GM12878 (cell line): ENCODE measurements around the gene ASB6. TPM values are rescaled to one million over a fixed set of nuclear protein-coding genes. Genes with fewer than 3 reads are reported as not detected.

ENCODE experiments used
- ATAC-seq: fragments of 200-7000 bp; cut with Tn5 transposase; 3 replicates; pipeline ENCODE4 v1.9.1; 2020; ENCODE audit warnings: mild to moderate bottlenecking, moderate library complexity
- BruUV-seq: library from RNA; stranded (reverse); fragments of 400-500 nt; replicated peaks from 2 replicates; lab custom pipeline; 2021; lab: Mats Ljungman, UMichigan
- CTCF ChIA-PET: fragments of 300-600 bp; sonication (Branson Sonifier 250); formaldehyde crosslinking; extraction: SDS; loops from one replicate; lab custom pipeline; 2021; ENCODE audit warnings: inconsistent platforms; lab: Yijun Ruan, JAX
- POLR2A ChIA-PET: fragments of 350-600 bp; formaldehyde crosslinking; extraction: SDS; loops from one replicate; lab custom pipeline; 2021; ENCODE audit warnings: inconsistent platforms; lab: Charles Lee
- RAD21 ChIA-PET: fragments of 300-600 bp; sonication (Branson Sonifier 250); formaldehyde crosslinking; loops from one replicate; lab custom pipeline; 2023; ENCODE audit warnings: antibody characterized with exemption; ENCODE audit not compliant: unreplicated experiment; lab: Charles Lee
- SMC1A ChIA-PET: fragments of 300-600 bp; sonication (Branson Sonifier 250); formaldehyde crosslinking; loops from one replicate; lab custom pipeline; 2023; ENCODE audit not compliant: unreplicated experiment, uncharacterized antibody; lab: Charles Lee
- DNase-seq: peaks from one replicate; pipeline ENCODE4 v3.0.0-alpha.2; 2011; ENCODE audit warnings: low read depth, low spot score
- FAIRE-seq: peaks from 3 replicates; lab custom pipeline; 2011; peaks lifted over from hg19 to GRCh38; lab: Jason Lieb, UNC
- H2AFZ ChIP-seq: 2 replicates; pipeline ENCODE4 v1.6.0; 2011; ENCODE audit warnings: low read depth, low read length, control low read depth; ENCODE audit not compliant: control insufficient read depth
- H3K27ac ChIP-seq: 2 replicates; pipeline ENCODE4 v1.5.1; 2011; ENCODE audit warnings: control low read depth; ENCODE audit not compliant: control insufficient read depth, insufficient read depth
- H3K27me3 ChIP-seq, 2 experiments: replicated peaks in 1 of 2; 2 replicates each; pipeline versions ENCODE4 v1.6.0 to v1.6.1; 2011; ENCODE audit warnings: low read length in 1 of 2; ENCODE audit not compliant: control insufficient read depth in 2 of 2, insufficient read depth in 2 of 2
- H3K36me3 ChIP-seq, 2 experiments: 2 replicates each; pipeline ENCODE4 v1.5.1; 2011; ENCODE audit warnings: low read length in 1 of 2; ENCODE audit not compliant: control insufficient read depth in 2 of 2, insufficient read depth in 2 of 2
- H3K4me1 ChIP-seq: 2 replicates; pipeline ENCODE4 v1.6.1; 2011; ENCODE audit warnings: mild to moderate bottlenecking, low read length, moderate library complexity, mixed read lengths; ENCODE audit not compliant: control insufficient read depth, insufficient read depth
- H3K4me2 ChIP-seq: 2 replicates; pipeline ENCODE4 v1.6.0; 2011; ENCODE audit warnings: control low read depth; ENCODE audit not compliant: control insufficient read depth, insufficient read depth
- H3K4me3 ChIP-seq: fragments of 200-600 bp; sonication (generic); 2 replicates; pipeline ENCODE4 v1.5.1; 2016
- H3K79me2 ChIP-seq: 2 replicates; pipeline ENCODE4 v1.6.0; 2011; ENCODE audit warnings: low read length; ENCODE audit not compliant: control insufficient read depth, insufficient read depth
- H3K9ac ChIP-seq: 2 replicates; pipeline ENCODE4 v1.8.0; 2011; ENCODE audit warnings: low read length, control low read depth, mixed read lengths; ENCODE audit not compliant: control insufficient read depth, insufficient read depth
- H3K9me3 ChIP-seq: replicated peaks from 3 replicates; pipeline ENCODE4 v1.5.1; 2011; ENCODE audit warnings: mild to moderate bottlenecking, low read length; ENCODE audit not compliant: control insufficient read depth, insufficient read depth
- H4K20me1 ChIP-seq: 2 replicates; pipeline ENCODE4 v1.6.0; 2011; ENCODE audit not compliant: control insufficient read depth, insufficient read depth
- CBX3 ChIP-seq: fragments of 200-600 bp; sonication (generic); IDR thresholded peaks from 2 replicates; pipeline ENCODE4 v1.6.1; 2016; ENCODE audit warnings: low read depth, borderline replicate concordance
- CEBPB ChIP-seq, 2 experiments: fragments of 150-350 bp in 1 of 2; IDR thresholded peaks; 2 replicates each; pipeline ENCODE4 v1.6.1; 2012 to 2014; ENCODE audit warnings: low read depth in 2 of 2, low read length in 2 of 2, borderline replicate concordance in 1 of 2, inconsistent platforms in 1 of 2
- KDM1A ChIP-seq: fragments of 200-600 bp; sonication (generic); IDR thresholded peaks from 2 replicates; pipeline ENCODE4 v1.6.1; 2016; ENCODE audit warnings: borderline replicate concordance
- NRF1 ChIP-seq: conservative IDR thresholded peaks from 2 replicates; pipeline ENCODE4 v1.6.1; 2011; ENCODE audit warnings: mild to moderate bottlenecking, low read depth, low read length, improper control_type of control experiment
- ZSCAN29 ChIP-seq: fragments of 450-650 bp; IDR thresholded peaks from 2 replicates; pipeline ENCODE4 v1.6.1; 2017; ENCODE audit warnings: mild to moderate bottlenecking, moderate library complexity
- WGBS: methylation state at CpG from one replicate; pipeline ENCODE4 v1.1.6; 2016; ENCODE audit warnings: low lambda C conversion rate; ENCODE audit not compliant: insufficient replicate concordance, insufficient coverage; ENCODE audit errors: missing lambda C conversion rate; 5-methylcytosine and 5-hydroxymethylcytosine counted together
- in situ Hi-C: fragments of 300-500 bp; cut with MboI; formaldehyde crosslinking; loops from 9 replicates; pipeline ENCODE4 v1.14.3; 2018; ENCODE audit warnings: mixed read lengths
- intact Hi-C: fragments of 100-400 bp; cut with micrococcal nuclease; formaldehyde crosslinking; loops from one replicate; pipeline ENCODE4 v1.14.2; 2022; ENCODE audit not compliant: unreplicated experiment
- polyA plus RNA-seq, 11 experiments: library from polyadenylated mRNA; depleted of rRNA in 4 of 11; unstranded in 6 of 11; stranded (reverse) in 5 of 11; fragments of >200 nt; fragmentation: Nextera tagmentation in 4 of 11; fragmentation: Illumina TruSeq in 1 of 11; extraction: Ambion mirVana in 4 of 11; extraction: Trizol in 1 of 11; gene quantifications; 1 replicate in 1 of 11; 2 replicates in 10 of 11; pipeline versions ENCODE4 v1.2.1 to v1.2.3, GENCODE V29; 2011 to 2016; ENCODE audit warnings: inconsistent platforms in 2 of 11, missing spikeins in 2 of 11, low read depth in 1 of 11
- total RNA-seq, 4 experiments: library from RNA; depleted of rRNA in 3 of 4; stranded (reverse); fragments of >200 nt in 3 of 4; fragmentation: Illumina TruSeq in 1 of 4; extraction: Trizol in 1 of 4; gene quantifications; 2 replicates each; pipeline versions ENCODE4 v1.2.1 to v1.2.3, GENCODE V29; 2013 to 2021
- TF ChIP-seq, protein P1 (sequence below): fragments of 450-650 bp; IDR thresholded peaks from 2 replicates; pipeline ENCODE4 v1.6.1; 2017; ENCODE audit warnings: low read depth, mild to moderate bottlenecking, moderate library complexity
- TF ChIP-seq, protein P2 (sequence below): fragments of 450-650 bp; IDR thresholded peaks from 2 replicates; pipeline ENCODE4 v1.6.1; 2016; ENCODE audit warnings: mild to moderate bottlenecking

Gene ASB6
- total and polyA plus RNA-seq, 10 of the 15 experiments (the other 5 are each of a cell fraction or from before 2014, with no cell fraction given), result 0.80 to 18.2 (median 9.9) TPM

GRCh38 chr9:129595903-129596540 is 45.9 kb downstream of the ASB6 start (continued):
- TF ChIP-seq, protein P1, sequence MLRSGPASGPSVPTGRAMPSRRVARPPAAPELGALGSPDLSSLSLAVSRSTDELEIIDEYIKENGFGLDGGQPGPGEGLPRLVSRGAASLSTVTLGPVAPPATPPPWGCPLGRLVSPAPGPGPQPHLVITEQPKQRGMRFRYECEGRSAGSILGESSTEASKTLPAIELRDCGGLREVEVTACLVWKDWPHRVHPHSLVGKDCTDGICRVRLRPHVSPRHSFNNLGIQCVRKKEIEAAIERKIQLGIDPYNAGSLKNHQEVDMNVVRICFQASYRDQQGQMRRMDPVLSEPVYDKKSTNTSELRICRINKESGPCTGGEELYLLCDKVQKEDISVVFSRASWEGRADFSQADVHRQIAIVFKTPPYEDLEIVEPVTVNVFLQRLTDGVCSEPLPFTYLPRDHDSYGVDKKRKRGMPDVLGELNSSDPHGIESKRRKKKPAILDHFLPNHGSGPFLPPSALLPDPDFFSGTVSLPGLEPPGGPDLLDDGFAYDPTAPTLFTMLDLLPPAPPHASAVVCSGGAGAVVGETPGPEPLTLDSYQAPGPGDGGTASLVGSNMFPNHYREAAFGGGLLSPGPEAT, result no peak
- TF ChIP-seq ZSCAN29 (no peak), CEBPB (IDR thresholded peaks at IDR 0.05; ENCODE audit: borderline replicate concordance in 1 of 2, low read depth in 2 of 2, low read length in 2 of 2) (no peak), CBX3 (no peak), NRF1 (no peak)

GRCh38 chr9:129595311-129595741 is 46.6 kb downstream of the ASB6 start:
- no peak overlapping the region for H2AFZ ChIP-seq
- H3K27me3 ChIP-seq, result no peaks in the 10 kb centered on the region
- WGBS, result 28% methylated on average over 5 of the region's 5 CpGs
- H3K27ac ChIP-seq, result no peak overlapping the region
- TF ChIP-seq, protein P2, sequence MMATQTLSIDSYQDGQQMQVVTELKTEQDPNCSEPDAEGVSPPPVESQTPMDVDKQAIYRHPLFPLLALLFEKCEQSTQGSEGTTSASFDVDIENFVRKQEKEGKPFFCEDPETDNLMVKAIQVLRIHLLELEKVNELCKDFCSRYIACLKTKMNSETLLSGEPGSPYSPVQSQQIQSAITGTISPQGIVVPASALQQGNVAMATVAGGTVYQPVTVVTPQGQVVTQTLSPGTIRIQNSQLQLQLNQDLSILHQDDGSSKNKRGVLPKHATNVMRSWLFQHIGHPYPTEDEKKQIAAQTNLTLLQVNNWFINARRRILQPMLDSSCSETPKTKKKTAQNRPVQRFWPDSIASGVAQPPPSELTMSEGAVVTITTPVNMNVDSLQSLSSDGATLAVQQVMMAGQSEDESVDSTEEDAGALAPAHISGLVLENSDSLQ, result peak; percentile 50
- no peak for TF ChIP-seq KDM1A
- TF ChIP-seq, all 136 proteins: peak for 1
- SMC1A ChIA-PET, result interaction anchor here (1.3 to 4.1 kb wide), 3 partner anchors 11 to 25 kb away, joined by 3 to 75 read pairs (median 5); no protein-coding TSS in a partner anchor
- H3K79me2 ChIP-seq, result no peaks in the 10 kb centered on the region
- H3K4me1 ChIP-seq, result peaks cover 20% of the 10 kb centered on the region
- RAD21 ChIA-PET, result interaction anchor here (0.7 to 3.4 kb wide), 9 partner anchors 11 to 456 kb away, joined by 3 to 61 read pairs (median 4); partner anchors contain the start of genes IER5L and NTMT1
- DNase-seq (no peak), ATAC-seq (no peak), FAIRE-seq (no peak)
- in situ Hi-C loops, result no loop called here
- H3K9me3 ChIP-seq, result no peaks in the 10 kb centered on the region
- H3K4me3 ChIP-seq, result no peak overlapping the region
- no peaks in the 10 kb centered on the region for H4K20me1 ChIP-seq
- no peaks in the 10 kb centered on the region for H3K36me3 ChIP-seq
- peak overlapping the region; percentile 33; the same call in 1 of the 2 replicates for H3K4me2 ChIP-seq
- POLR2A ChIA-PET, result interaction anchor here (0.6 to 4.2 kb wide), 3 partner anchors 13 to 486 kb away, joined by 3 to 70 read pairs (median 12); no protein-coding TSS in a partner anchor
- BruUV-seq, result no TSS peak
- CTCF ChIA-PET, result interaction anchor here (0.7 to 3.4 kb wide), 12 partner anchors 8 to 456 kb away, joined by 3 to 18 read pairs (median 8); no protein-coding TSS in a partner anchor
- intact Hi-C loops, result no loop called here
- H3K9ac ChIP-seq, result no peak overlapping the region
